GM18517 (cell line): ENCODE results near the gene FUZ.

ENCODE experiments used
- ATAC-seq: cut with Tn5 transposase; IDR thresholded peaks from one replicate; pipeline ENCODE4 v1.9.1; 2021; ENCODE audit warnings: mild to moderate bottlenecking, moderate library complexity; ENCODE audit not compliant: unreplicated experiment

FUZ gene

DNA sequence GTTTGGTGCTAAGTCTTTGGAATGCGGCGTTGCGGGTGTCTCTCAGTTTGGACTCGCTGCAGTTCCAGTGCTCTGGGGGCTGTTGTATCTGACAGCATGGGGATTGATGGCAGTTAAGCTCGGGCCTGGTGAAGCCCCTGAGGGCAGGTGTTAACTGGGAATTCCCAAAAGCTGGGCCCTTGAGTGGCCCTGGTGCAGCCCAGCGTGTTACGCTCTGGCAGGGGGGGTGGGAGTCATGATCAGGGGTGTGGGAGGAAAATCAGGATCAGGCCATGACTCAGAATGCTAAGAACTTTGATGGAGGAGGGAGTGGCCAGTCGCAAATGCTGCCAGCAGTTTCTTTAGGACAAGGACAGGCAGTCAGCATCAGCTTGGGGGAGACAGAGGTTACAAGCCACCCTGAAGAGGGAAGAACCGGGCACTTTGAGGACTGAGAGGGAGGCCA is 26.7 kb downstream of the FUZ start:
- ATAC-seq, result no peak

DNA sequence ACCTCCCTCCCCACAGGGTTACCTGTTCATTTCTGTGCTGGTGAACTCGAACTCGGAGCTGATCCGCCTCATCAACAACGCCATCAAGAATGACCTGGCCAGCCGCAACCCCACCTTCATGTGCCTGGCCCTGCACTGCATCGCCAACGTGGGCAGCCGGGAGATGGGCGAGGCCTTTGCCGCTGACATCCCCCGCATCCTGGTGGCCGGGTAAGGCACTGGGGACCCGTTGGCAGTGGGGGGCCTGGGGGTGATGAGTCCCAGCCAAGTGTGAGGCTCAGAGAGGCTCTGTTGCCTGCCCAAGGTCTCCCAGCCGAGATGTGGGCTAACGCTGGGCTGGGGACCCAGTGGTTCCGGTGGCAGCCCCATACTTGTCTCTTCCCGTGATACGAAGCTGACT is 30.6 kb downstream of the FUZ start:
- ATAC-seq, result no peak

DNA sequence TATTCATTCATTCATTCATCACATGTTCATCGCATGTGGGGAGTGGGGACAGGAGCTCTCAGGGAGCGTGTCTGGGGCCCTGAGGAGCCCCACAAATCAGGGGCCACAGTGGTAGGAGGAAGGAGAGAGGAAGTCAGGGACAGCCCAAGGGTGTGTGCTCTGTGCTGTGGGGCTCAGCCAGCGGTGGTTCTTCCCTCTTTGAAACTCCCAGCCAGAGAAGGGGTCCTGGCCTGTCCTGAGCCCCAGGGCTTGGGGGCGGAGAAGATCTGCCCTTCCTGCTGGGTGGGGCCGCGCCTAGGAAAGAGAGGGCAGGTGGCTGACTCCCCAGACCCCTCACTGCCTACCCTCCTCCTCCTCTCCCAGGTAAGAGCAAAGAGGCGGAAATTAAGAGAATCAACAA is 31.7 kb downstream of the FUZ start:
- no peak for ATAC-seq

GRCh38 chr19:49780861-49781260 is 32.2 kb downstream of the FUZ start:
- no peak for ATAC-seq

DNA sequence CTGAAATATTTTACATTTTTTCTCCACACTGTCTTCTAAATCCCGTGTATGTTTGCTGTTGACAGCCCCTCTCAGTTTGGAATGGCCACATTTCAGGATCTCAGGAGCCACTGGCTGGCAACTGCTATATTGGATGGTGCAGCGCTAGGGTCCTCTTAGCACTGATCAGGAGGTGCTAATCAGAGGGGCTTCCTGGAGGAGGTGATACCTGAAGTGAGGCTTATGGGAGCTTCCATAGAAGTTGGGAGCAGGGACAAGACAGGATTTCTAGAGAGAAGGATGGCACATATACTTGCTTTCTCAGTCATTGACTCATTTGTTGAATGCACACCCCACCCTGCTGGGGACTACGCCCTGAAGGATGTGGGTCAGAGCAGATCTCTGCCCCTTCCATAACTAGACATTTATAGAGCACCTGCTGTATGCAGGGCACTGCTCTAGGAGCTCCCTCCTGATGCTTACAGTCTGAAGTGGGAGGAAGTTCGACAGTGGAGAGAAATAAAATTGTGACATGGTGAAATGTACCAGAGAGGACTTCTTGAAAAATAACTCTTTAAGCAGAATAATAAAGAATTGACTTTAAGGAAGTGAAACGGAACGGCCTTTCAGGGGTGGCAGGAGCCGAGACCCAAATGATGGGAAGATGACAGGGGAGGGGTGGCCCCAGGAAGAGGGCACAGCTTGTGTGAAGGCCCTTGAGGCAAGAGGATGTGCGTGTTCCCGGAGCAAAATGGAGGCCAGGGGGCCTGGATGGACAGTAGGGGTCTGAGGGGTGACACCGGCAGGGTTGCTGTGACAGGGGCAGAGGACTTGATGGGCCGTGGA is 33.1 kb downstream of the FUZ start:
- no peak for ATAC-seq

DNA sequence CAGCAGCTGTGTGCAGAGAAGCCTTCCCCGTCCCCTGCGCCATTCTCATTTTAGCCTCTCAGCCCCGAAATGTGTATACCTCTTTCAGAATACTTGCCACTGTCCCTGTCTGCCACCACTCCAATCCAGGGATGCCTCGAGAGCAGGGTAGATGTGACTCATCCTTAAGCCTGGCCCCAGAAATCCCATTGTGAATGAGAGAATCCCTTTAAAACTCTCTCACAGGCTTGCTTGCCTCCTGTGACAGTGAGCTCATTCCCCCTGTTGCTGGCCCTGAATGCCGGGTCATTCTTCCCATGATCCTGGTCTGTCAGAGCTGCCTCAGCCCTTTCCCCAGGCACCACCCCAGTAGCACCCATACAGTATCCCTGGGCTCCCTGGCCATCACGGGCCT is 36.7 kb downstream of the FUZ start:
- ATAC-seq, result no peak

GRCh38 chr19:49775742-49776370 is 37.2 kb downstream of the FUZ start:
- no peak for ATAC-seq

DNA sequence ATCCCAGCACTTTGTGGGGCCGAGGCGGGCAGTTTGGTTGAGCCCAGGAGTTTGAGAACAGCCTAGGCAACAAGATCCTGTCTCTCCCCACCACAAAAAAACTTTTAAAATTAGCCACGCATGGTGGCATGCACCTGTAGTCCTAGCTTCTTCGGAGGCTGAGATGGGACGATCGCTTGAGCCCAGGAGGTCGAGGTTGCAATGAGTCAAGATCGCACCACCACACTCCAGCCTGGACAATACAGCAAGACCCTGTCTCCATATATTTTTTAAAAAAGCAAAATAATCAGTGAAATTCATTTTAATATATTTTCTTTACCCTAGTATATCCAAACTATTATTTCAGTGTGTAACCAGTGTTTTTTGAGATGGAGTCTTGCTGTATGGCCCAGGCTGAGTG is 38.1 kb downstream of the FUZ start:
- ATAC-seq, result no peak

DNA sequence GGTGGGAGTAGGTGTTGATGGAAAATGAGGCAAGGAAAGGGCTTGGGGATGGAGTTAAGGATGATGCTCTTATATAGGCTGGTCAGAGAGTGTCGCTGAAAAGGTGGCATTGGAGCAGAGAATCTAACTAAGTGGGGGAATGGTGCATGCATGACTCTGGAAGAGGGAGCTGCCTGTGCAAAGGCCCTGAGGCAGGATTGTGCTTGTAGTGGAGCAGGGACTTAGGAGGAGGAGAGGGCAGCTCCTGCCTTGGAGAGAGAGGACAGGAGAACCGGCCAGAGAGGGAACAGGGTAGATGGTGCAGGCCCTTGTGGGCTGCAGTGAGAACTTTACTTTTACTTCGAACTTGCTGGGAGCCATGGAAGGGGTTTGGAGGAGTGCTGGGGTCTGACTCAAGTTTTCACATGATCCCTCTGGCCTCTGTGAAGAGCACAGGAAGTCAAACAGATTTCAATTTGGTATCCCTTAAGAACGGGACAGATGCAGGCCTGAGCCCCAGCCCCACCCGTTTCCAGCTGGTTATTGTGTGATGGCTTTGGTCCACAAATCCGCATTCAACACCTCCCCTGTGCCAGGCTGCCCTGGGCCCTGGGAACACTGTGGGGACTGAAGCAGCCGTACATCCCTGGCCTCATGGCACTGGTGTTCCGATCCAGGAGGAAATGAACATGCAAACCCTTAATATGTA is 39.3 kb downstream of the FUZ start:
- no peak for ATAC-seq

DNA sequence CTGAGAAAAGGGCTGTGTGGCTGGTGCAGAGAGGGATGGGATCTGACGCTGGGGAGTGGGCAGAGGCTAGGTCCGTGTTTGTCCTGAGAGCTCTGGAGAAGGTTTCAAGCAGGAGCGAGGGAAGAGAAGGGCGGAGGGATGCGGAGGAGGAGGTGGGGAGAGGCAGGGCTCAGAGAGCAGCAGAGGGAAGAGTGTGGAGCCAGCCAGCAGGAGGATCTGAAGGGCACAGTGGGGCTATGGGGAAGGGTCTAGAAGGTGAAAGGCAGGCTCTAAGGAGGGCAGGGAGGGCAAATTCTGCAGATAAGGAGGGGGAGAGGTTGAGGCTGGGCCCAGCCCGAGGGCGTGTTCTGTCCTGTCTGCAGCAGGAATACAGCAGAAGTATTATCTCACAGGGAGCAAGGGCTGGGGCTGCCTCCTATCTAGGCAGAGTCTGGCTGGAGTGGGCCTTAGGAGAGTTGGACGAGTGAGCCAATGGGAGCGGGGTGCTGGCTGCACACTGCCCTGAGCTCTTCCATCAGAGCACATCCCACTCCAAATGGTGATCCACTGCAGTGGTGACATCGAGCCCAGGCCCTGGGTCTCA is 40.2 kb downstream of the FUZ start:
- ATAC-seq, result no peak

DNA sequence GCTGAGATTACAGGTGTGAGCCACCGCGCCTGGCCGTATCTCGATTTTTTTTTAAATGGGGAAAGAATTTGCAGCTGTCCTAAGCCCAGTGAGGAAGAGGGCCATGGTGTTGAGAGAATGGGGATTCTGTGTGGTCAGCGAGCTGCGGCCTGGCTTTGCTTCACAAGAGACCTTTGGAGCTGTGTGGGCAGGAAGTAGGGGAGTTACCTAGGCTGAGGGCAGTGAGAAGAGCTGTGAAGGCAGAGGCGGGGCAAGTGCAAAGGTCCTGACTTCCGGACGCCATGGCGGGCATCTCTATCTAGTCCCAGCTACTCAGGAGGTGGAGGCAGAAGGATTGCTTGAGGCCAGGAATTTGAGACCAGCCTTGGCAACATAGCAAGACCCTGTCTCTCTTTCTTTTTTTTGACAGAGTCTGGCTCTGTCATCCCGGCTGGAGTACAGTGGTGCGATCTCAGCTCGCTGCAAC is 41.4 kb downstream of the FUZ start:
- no peak for ATAC-seq

- no peak for ATAC-seq
Measured at GRCh38 chr19:49770529-49770928, 42.6 kb downstream of the FUZ start.

DNA sequence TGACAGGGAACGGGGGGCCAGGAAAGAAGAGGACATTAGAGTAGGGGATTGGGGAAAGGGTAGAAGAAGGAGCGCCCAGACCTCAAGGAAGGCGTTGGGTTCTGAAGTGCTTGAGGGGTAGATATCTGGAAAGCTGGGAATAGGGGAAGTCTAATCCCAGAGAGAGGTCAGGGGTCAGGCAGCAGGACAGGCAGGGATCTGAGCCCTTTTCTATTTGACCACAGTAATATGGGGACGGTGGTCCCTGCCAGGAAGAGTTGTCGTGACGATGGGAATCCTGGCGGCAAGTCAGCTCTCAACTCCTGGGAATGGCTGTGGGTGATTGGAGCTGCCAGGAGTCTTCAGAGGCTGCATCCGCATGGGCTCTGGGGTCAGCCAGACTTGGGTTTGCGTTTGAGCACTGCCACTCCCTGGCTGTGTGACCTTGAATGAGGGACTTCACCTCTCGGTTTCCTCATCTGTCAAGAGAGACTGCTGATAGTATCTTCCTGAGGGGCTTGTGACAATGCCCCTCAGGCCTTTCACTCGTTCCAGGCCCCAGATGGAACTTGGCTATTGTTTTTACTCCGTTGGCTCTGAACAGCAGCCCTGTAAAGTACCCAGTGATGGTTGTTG is 45.0 kb downstream of the FUZ start:
- no peak for ATAC-seq

DNA sequence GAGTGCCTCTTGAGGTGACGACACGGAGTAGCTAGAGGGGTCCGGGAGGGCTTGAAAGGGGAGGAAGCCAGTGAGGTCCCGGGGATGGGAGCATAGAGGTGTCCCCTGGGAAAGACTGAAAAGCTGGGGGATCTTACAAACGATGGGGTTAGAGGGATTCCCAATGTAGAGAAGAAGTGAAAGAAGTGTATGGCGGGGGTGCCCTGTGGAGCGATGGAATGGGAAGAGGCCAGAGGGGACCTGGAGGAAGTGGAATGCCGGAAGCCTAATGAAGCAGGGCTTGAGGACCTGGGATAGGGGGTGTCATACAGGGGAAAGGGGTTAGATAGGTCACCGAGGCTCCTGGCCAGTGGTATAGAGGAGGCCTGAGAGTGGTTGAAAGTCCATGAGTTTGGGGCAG is 45.7 kb downstream of the FUZ start:
- no peak for ATAC-seq

- no peak for ATAC-seq
Measured at GRCh38 chr19:49766930-49767299, 46.2 kb downstream of the FUZ start, which contains the start of gene AP2A1. AP2A1 (plus strand) TSS chr19:49767001; CDS start chr19:49767134, 133 bp downstream.

DNA sequence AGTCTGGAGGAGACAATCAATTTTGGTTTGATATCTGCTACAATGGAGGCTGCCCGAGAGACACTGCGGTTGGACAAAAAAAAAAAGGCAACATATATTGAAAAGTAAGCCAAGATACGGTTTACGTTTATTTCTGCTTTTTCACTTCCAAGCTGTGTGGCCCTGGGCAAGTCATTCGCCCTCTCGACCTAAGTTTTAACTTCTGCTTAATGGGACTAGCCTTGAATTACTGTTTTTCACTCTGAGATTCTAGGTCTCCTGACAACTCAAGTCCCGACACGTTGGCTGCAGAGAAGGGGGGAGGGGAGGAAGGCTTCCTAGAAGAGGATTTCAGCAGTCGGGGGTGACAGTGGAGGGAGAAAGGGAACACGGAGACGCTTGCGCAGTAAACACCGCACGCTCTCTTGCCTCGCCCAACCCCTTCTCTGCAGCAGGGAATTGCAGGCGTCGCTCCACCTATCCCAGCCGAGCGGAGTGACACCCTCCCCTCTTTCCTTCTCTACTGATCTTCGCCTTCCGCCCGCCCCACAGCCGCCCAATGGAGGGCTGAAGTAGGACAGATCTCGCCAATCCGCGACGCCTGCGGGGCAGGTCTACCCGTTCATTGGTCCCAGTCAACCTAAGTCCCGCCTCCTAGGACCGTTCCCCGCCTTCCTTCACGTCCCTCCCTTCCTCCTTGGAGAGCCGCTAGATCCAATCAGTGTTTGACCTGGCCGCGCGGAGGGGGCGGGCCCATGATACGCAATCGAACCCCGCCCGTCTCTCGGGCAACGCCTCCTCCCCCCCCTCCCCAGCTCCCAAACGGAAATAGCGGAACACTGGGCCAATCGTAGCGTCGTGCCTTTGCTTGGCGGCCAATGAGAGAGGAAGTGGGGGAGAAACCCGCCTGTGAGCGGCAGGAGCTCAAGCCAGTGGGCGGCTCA is 46.8 kb downstream of the FUZ start:
- peak; percentile 95 for ATAC-seq

- ATAC-seq, result no peak
Measured at GRCh38 chr19:49764341-49764740, 48.8 kb downstream of the FUZ start.

DNA sequence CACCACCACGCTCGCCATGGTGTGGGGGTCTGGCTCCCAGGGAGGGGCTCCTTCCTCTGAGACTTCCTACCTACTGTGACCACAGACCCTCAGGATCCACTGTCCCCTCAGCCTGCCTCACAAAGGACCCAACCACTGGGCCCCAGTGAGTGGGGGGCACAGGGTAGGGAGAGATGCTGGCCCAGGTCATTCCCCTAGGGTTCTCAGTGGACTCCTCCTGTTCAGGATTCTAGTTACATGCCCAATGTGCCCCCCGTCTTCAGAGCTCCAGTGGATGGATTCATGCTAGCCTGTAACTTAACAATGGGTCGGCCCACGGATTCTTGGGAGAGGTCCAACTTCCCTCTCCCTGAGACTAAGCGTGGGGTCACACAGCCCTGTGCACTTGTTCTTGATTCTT is 49.9 kb downstream of the FUZ start, which contains the start of gene TSKS:
TSS of gene TSKS (minus strand) at position 77 of the 400 bp plus-strand sequence. CDS start at position 18, 59 bp downstream.
- no peak for ATAC-seq

DNA sequence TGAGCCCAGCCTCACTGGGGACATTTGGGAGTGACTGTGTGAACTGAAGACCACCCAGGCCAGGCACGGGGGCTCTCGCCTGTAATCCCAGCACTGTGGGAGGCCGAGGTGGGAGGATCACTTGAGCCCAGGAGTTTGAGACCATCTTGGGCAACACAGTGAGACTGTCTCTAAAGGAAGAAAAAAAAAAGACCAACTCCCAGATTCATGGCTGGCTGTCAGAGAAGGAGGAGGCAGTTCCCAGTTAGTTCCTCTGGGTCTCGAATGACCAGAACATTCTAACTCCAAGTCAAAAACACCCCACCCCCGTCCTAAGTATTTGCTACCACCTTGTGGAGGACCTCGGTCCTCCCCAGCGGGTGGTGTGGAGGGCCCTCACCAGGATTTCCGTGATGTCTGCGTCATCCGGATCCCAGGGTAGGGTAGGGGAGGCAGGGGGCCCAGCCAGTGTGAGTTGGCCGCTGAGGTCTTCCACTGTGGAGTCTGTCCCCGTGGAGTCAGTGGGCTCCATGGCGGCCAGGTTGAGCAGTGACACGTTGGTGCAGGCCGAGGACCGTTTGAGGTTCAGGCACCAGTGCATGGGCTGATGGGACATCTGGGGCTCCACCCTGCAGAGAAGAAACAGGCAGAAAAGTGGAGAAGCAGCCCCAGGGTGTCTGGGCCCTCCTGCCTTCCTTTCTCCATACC is 51.3 kb downstream of the FUZ start:
- ATAC-seq, result no peak
